GM12878 (cell line): Measurements from ENCODE around the gene GTF2A1. TPM values are rescaled to one million over a fixed set of nuclear protein-coding genes. Genes with fewer than 3 reads are reported as not detected.
A peak's percentile ranks its signal among the peaks of the same experiment; 100 is the strongest.

Source experiments
- ATAC-seq: fragments of 200-7000 bp; cut with Tn5 transposase; 3 replicates; pipeline ENCODE4 v1.9.1; 2020; ENCODE audit warnings: mild to moderate bottlenecking, moderate library complexity
- BruUV-seq: library from RNA; stranded (reverse); fragments of 400-500 nt; replicated peaks from 2 replicates; lab custom pipeline; 2021; lab: Mats Ljungman, UMichigan
- CTCF ChIA-PET: fragments of 300-600 bp; sonication (Branson Sonifier 250); formaldehyde crosslinking; extraction: SDS; loops from one replicate; lab custom pipeline; 2021; ENCODE audit warnings: inconsistent platforms; lab: Yijun Ruan, JAX
- POLR2A ChIA-PET: fragments of 350-600 bp; formaldehyde crosslinking; extraction: SDS; loops from one replicate; lab custom pipeline; 2021; ENCODE audit warnings: inconsistent platforms; lab: Charles Lee
- RAD21 ChIA-PET: fragments of 300-600 bp; sonication (Branson Sonifier 250); formaldehyde crosslinking; loops from one replicate; lab custom pipeline; 2023; ENCODE audit warnings: antibody characterized with exemption; ENCODE audit not compliant: unreplicated experiment; lab: Charles Lee
- SMC1A ChIA-PET: fragments of 300-600 bp; sonication (Branson Sonifier 250); formaldehyde crosslinking; loops from one replicate; lab custom pipeline; 2023; ENCODE audit not compliant: unreplicated experiment, uncharacterized antibody; lab: Charles Lee
- DNase-seq: peaks from one replicate; pipeline ENCODE4 v3.0.0-alpha.2; 2011; ENCODE audit warnings: low read depth, low spot score
- FAIRE-seq: peaks from 3 replicates; lab custom pipeline; 2011; peaks lifted over from hg19 to GRCh38; lab: Jason Lieb, UNC
- H2AFZ ChIP-seq: 2 replicates; pipeline ENCODE4 v1.6.0; 2011; ENCODE audit warnings: low read depth, low read length, control low read depth; ENCODE audit not compliant: control insufficient read depth
- H3K27ac ChIP-seq: 2 replicates; pipeline ENCODE4 v1.5.1; 2011; ENCODE audit warnings: control low read depth; ENCODE audit not compliant: control insufficient read depth, insufficient read depth
- H3K27me3 ChIP-seq, 2 experiments: replicated peaks in 1 of 2; 2 replicates each; pipeline versions ENCODE4 v1.6.0 to v1.6.1; 2011; ENCODE audit warnings: low read length in 1 of 2; ENCODE audit not compliant: control insufficient read depth in 2 of 2, insufficient read depth in 2 of 2
- H3K36me3 ChIP-seq, 2 experiments: 2 replicates each; pipeline ENCODE4 v1.5.1; 2011; ENCODE audit warnings: low read length in 1 of 2; ENCODE audit not compliant: control insufficient read depth in 2 of 2, insufficient read depth in 2 of 2
- H3K4me1 ChIP-seq: 2 replicates; pipeline ENCODE4 v1.6.1; 2011; ENCODE audit warnings: mild to moderate bottlenecking, low read length, moderate library complexity, mixed read lengths; ENCODE audit not compliant: control insufficient read depth, insufficient read depth
- H3K4me2 ChIP-seq: 2 replicates; pipeline ENCODE4 v1.6.0; 2011; ENCODE audit warnings: control low read depth; ENCODE audit not compliant: control insufficient read depth, insufficient read depth
- H3K4me3 ChIP-seq: fragments of 200-600 bp; sonication (generic); 2 replicates; pipeline ENCODE4 v1.5.1; 2016
- H3K79me2 ChIP-seq: 2 replicates; pipeline ENCODE4 v1.6.0; 2011; ENCODE audit warnings: low read length; ENCODE audit not compliant: control insufficient read depth, insufficient read depth
- H3K9ac ChIP-seq: 2 replicates; pipeline ENCODE4 v1.8.0; 2011; ENCODE audit warnings: low read length, control low read depth, mixed read lengths; ENCODE audit not compliant: control insufficient read depth, insufficient read depth
- H3K9me3 ChIP-seq: replicated peaks from 3 replicates; pipeline ENCODE4 v1.5.1; 2011; ENCODE audit warnings: mild to moderate bottlenecking, low read length; ENCODE audit not compliant: control insufficient read depth, insufficient read depth
- H4K20me1 ChIP-seq: 2 replicates; pipeline ENCODE4 v1.6.0; 2011; ENCODE audit not compliant: control insufficient read depth, insufficient read depth
- CBFB ChIP-seq: IDR thresholded peaks from 2 replicates; pipeline ENCODE4 v1.6.1; 2016; ENCODE audit warnings: antibody characterized with exemption, low read depth
- GATAD2B ChIP-seq: fragments of 450-650 bp; conservative IDR thresholded peaks from 2 replicates; pipeline ENCODE4 v1.6.1; 2017; ENCODE audit warnings: low read depth, mild to moderate bottlenecking, moderate library complexity
- HDAC6 ChIP-seq: fragments of 200-600 bp; sonication (generic); IDR thresholded peaks from one replicate; pipeline ENCODE4 v1.8.0; 2017; ENCODE audit warnings: antibody characterized with exemption; ENCODE audit not compliant: unreplicated experiment
- HDGF ChIP-seq: fragments of 450-650 bp; IDR thresholded peaks from 2 replicates; pipeline ENCODE4 v1.6.1; 2016; ENCODE audit warnings: antibody characterized with exemption
- PAX5 ChIP-seq: IDR thresholded peaks from 2 replicates; pipeline ENCODE4 v1.6.1; 2011; ENCODE audit warnings: low read depth, low read length, borderline replicate concordance
- POLR2A ChIP-seq: IDR thresholded peaks from 2 replicates; pipeline ENCODE4 v1.6.1; 2011; ENCODE audit warnings: low read depth, mild to moderate bottlenecking, low read length
- POU2F2 ChIP-seq: IDR thresholded peaks from 3 replicates; pipeline ENCODE4 v1.6.1; 2011; ENCODE audit warnings: low read depth, mild to moderate bottlenecking, low read length, borderline replicate concordance
- TAF1 ChIP-seq: IDR thresholded peaks from 2 replicates; pipeline ENCODE4 v1.6.1; 2011; ENCODE audit warnings: mild to moderate bottlenecking, low read depth, low read length, borderline replicate concordance
- WRNIP1 ChIP-seq: IDR thresholded peaks from 2 replicates; pipeline ENCODE4 v1.6.1; 2011; ENCODE audit warnings: low read depth, low read length, improper control_type of control experiment, borderline replicate concordance
- ZNF207 ChIP-seq: fragments of 450-650 bp; IDR thresholded peaks from 2 replicates; pipeline ENCODE4 v1.6.1; 2014; ENCODE audit warnings: antibody characterized with exemption, mild to moderate bottlenecking, borderline replicate concordance
- ZNF24 ChIP-seq: fragments of 450-650 bp; IDR thresholded peaks from 2 replicates; pipeline ENCODE4 v1.6.1; 2017; ENCODE audit warnings: antibody characterized with exemption, mild to moderate bottlenecking
- WGBS: methylation state at CpG from one replicate; pipeline ENCODE4 v1.1.6; 2016; ENCODE audit warnings: low lambda C conversion rate; ENCODE audit not compliant: insufficient replicate concordance, insufficient coverage; ENCODE audit errors: missing lambda C conversion rate; 5-methylcytosine and 5-hydroxymethylcytosine counted together
- in situ Hi-C: fragments of 300-500 bp; cut with MboI; formaldehyde crosslinking; loops from 9 replicates; pipeline ENCODE4 v1.14.3; 2018; ENCODE audit warnings: mixed read lengths
- intact Hi-C: fragments of 100-400 bp; cut with micrococcal nuclease; formaldehyde crosslinking; loops from one replicate; pipeline ENCODE4 v1.14.2; 2022; ENCODE audit not compliant: unreplicated experiment
- polyA plus RNA-seq, 11 experiments: library from polyadenylated mRNA; depleted of rRNA in 4 of 11; unstranded in 6 of 11; stranded (reverse) in 5 of 11; fragments of >200 nt; fragmentation: Nextera tagmentation in 4 of 11; fragmentation: Illumina TruSeq in 1 of 11; extraction: Ambion mirVana in 4 of 11; extraction: Trizol in 1 of 11; gene quantifications; 1 replicate in 1 of 11; 2 replicates in 10 of 11; pipeline versions ENCODE4 v1.2.1 to v1.2.3, GENCODE V29; 2011 to 2016; ENCODE audit warnings: inconsistent platforms in 2 of 11, missing spikeins in 2 of 11, low read depth in 1 of 11
- total RNA-seq, 4 experiments: library from RNA; depleted of rRNA in 3 of 4; stranded (reverse); fragments of >200 nt in 3 of 4; fragmentation: Illumina TruSeq in 1 of 4; extraction: Trizol in 1 of 4; gene quantifications; 2 replicates each; pipeline versions ENCODE4 v1.2.1 to v1.2.3, GENCODE V29; 2013 to 2021

Gene GTF2A1
- total and polyA plus RNA-seq, 10 of the 15 experiments (the other 5 are each of a cell fraction or from before 2014, with no cell fraction given) = 2.5 to 28.7 (median 14.9) TPM

DNA sequence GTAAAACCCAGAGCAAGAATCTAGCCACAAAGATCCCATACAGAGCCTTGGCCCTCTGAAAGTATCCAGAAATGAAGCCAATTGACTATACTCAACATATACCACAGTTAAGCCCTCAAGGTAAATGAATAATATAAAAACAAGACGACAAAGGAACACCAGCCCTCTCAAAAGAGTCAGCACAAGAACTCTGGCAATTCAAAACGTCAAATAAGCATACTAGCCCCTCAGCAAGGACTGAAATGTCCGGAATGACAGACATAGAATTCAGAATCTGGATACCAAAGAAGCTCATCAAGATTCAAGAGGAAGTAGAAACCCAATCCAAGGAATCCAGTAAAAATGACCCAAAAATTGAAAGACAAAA lies 49.9 kb downstream of the GTF2A1 start:
- BruUV-seq = TSS peak; percentile 95
- Histone ChIP-seq H3K36me3 (no peaks in the 10 kb centered on the region), H2AFZ (peak overlapping the region; percentile 19; the same call in 1 of the 2 replicates), H3K4me1 (peaks cover 32% of the 10 kb centered on the region), H3K4me2 (peak overlapping the region; percentile 60), H3K4me3 (no peak overlapping the region)
- POLR2A ChIA-PET = interaction anchor here (0.6 to 1.5 kb wide), 3 partner anchors 10 to 50 kb away, joined by 3 to 8 read pairs (median 5); partner anchors contain the start of gene GTF2A1
- WGBS = 12% methylated on average over 3 of the region's 3 CpGs
- TF ChIP-seq WRNIP1 = 0 out of 2 replicates have a peak, but pooled peaks have one; percentile 18
- no peak for TF ChIP-seq PAX5
- TF ChIP-seq, all 136 proteins: peak for 1
- no peaks in the 10 kb centered on the region for H3K9me3 ChIP-seq
- no peaks in the 10 kb centered on the region for H3K27me3 ChIP-seq
- intact Hi-C loops = loop anchor here (1.0 to 5.0 kb wide), 4 partner anchors 48 to 291 kb away; no protein-coding TSS in a partner anchor
- peak overlapping the region; percentile 32 for H3K27ac ChIP-seq
- FAIRE-seq (no peak), DNase-seq (no peak), ATAC-seq (no peak)
- no peaks in the 10 kb centered on the region for H3K79me2 ChIP-seq
- in situ Hi-C loops = loop anchor here (5.0 kb wide), 1 partner anchor 174 kb away; no protein-coding TSS in a partner anchor
- peak overlapping the region; percentile 59 for H3K9ac ChIP-seq
- ChIA-PET CTCF (interaction anchor here (0.6 to 5.1 kb wide), 29 partner anchors 10 to 299 kb away, joined by 3 to 69 read pairs (median 5); partner anchors contain the start of genes CEP128 and TSHR), SMC1A (interaction anchor here (0.7 to 3.3 kb wide), 15 partner anchors 9 to 294 kb away, joined by 3 to 26 read pairs (median 4); partner anchors contain the start of gene TSHR), RAD21 (interaction anchor here (0.8 to 1.5 kb wide), 11 partner anchors 17 to 294 kb away, joined by 3 to 12 read pairs (median 5); partner anchors contain the start of genes GTF2A1 and TSHR)
- no peaks in the 10 kb centered on the region for H4K20me1 ChIP-seq

DNA sequence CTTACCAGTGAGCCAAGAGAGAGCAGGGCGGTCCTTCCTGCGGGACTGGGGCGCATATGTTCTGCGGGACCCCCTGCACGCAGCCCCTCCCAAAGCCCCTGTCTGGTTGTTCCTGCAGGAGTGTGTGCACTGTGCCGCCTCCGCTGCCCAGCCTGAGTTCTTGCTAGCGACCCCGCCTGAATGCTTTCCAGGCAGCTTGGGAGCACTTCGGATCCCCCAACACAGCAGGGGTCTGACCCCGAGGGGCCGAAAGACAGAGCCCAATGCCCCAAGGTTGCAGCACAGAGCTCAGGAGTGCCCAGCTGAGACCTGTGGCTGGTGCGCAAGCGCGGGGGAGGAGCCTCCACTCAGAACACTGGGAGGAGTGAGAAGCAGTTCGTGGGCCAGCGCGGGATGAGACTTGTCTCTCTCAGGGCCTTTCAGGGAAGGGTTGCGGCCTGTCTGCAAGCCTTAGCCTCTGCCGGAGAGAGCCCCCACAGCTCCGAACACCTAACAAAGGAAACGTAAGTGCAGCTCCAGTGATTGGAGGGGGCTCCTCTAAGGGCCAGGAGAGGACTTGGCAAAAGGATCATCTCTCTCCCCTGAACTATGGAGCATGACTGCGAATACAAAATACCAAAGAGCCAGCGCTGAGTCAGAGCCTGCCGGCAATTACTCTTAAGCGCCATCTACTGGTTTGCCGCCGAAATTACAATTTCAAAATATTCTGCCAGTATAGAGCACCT lies 50.5 kb downstream of the GTF2A1 start:
- FAIRE-seq = peak; percentile 54
- peak overlapping the region; percentile 59 for H3K9ac ChIP-seq
- peak; percentile 99 for ATAC-seq
- H3K27ac ChIP-seq = peak overlapping the region; percentile 84
- no peaks in the 10 kb centered on the region for H3K36me3 ChIP-seq
- WGBS = 2% methylated on average over 28 of the region's 28 CpGs
- peak overlapping the region; percentile 52 for H3K4me2 ChIP-seq
- CTCF ChIA-PET = interaction anchor here (0.6 to 5.1 kb wide), 35 partner anchors 9 to 364 kb away, joined by 3 to 69 read pairs (median 5); partner anchors contain the start of genes CEP128, SEL1L and TSHR
- peak; percentile 61 for DNase-seq
- peak overlapping the region; percentile 97 for H2AFZ ChIP-seq
- H3K27me3 ChIP-seq = no peaks in the 10 kb centered on the region
- intact Hi-C loops = loop anchor here (1.0 to 5.0 kb wide), 4 partner anchors 49 to 292 kb away; no protein-coding TSS in a partner anchor
- no TSS peak for BruUV-seq
- no peaks in the 10 kb centered on the region for H3K9me3 ChIP-seq
- RAD21 ChIA-PET = interaction anchor here (0.6 to 1.5 kb wide), 15 partner anchors 16 to 294 kb away, joined by 3 to 12 read pairs (median 4); partner anchors contain the start of genes CEP128, GTF2A1 and TSHR
- in situ Hi-C loops = loop anchor here (5.0 kb wide), 1 partner anchor 173 kb away; no protein-coding TSS in a partner anchor
- SMC1A ChIA-PET = interaction anchor here (0.7 to 3.3 kb wide), 18 partner anchors 9 to 308 kb away, joined by 3 to 26 read pairs (median 4); partner anchors contain the start of gene TSHR
- H4K20me1 ChIP-seq = no peaks in the 10 kb centered on the region
- POLR2A ChIA-PET = interaction anchor here (1.0 to 1.5 kb wide), 5 partner anchors 15 to 299 kb away, joined by 3 to 8 read pairs (median 5); partner anchors contain the start of gene GTF2A1
- no peaks in the 10 kb centered on the region for H3K79me2 ChIP-seq
- H3K4me3 ChIP-seq = peak overlapping the region; percentile 80
- peaks cover 32% of the 10 kb centered on the region for H3K4me1 ChIP-seq
- peak; percentile 28; the same call in 1 of the 2 replicates for TF ChIP-seq HDGF
- TF ChIP-seq POLR2A = peak; percentile 87
- TF ChIP-seq TAF1 = peak; percentile 63; the same call in 1 of the 2 replicates
- peak; percentile 58 for TF ChIP-seq CBFB
- TF ChIP-seq ZNF24 = no peak
- no peak for TF ChIP-seq HDAC6
- TF ChIP-seq WRNIP1 = 0 out of 2 replicates have a peak, but pooled peaks have one; percentile 51
- TF ChIP-seq GATAD2B = peak; percentile 42; the same call in 1 of the 2 replicates
- TF ChIP-seq PAX5 = peak; percentile 84
- 0 out of 3 replicates have a peak, but pooled peaks have one; percentile 41 for TF ChIP-seq POU2F2
- TF ChIP-seq ZNF207 = peak; percentile 44; the same call in 1 of the 2 replicates
